ENCODE measurements around the gene RDM1.

DNA sequence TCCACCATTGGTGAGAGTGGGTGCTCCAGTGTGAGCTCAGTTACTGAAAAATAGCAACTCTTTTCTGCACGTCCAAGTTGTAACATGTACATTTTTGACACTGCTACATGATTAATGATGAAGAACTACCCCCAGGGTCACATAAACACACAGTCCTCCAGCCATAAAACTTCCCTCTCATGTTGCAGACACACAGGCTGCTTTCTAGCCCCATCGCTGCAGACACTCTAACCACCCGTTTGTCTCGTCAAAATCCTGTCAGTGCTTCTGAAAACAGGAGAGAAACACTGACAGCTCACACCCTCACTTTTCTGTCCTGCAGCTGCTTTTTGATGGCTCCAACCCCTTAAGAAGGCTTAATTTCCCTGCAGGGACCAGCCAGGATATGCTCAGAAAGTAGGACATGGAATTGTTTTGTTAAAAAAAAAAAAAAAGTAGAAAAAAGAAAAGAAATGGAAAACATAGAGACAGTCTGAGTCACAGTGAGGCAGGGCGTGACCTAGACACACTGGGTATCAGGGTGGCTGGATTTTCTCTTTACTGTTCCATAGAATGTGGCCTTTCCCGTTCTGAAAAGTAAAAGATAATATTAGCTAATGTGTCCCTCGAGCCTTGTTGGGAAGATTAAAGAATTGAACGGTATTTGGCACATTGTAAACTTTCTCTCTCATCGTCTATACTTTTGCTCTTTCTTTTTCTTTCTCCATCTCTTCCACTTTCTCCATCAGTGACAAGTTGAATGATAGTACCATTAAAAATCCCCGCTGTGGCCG, 29.7 kb downstream of the RDM1 start:
- TF ChIP-seq, protein P1, sequence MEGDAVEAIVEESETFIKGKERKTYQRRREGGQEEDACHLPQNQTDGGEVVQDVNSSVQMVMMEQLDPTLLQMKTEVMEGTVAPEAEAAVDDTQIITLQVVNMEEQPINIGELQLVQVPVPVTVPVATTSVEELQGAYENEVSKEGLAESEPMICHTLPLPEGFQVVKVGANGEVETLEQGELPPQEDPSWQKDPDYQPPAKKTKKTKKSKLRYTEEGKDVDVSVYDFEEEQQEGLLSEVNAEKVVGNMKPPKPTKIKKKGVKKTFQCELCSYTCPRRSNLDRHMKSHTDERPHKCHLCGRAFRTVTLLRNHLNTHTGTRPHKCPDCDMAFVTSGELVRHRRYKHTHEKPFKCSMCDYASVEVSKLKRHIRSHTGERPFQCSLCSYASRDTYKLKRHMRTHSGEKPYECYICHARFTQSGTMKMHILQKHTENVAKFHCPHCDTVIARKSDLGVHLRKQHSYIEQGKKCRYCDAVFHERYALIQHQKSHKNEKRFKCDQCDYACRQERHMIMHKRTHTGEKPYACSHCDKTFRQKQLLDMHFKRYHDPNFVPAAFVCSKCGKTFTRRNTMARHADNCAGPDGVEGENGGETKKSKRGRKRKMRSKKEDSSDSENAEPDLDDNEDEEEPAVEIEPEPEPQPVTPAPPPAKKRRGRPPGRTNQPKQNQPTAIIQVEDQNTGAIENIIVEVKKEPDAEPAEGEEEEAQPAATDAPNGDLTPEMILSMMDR (IDR thresholded peaks at IDR 0.05): no peak
- no peak for TF ChIP-seq POLR2A (IDR thresholded peaks at IDR 0.05)
